HUES64 (cell line): ENCODE data around the gene SMURF2.

Experiments
- H3K27ac ChIP-seq: 2 replicates; pipeline ENCODE4 v1.7.0; 2013; ENCODE audit warnings: low read depth, low read length, inconsistent platforms
- H3K27me3 ChIP-seq: 2 replicates; pipeline ENCODE4 v1.6.1; 2013; ENCODE audit warnings: mild to moderate bottlenecking, low read length; ENCODE audit not compliant: insufficient read depth
- H3K36me3 ChIP-seq: 2 replicates; pipeline ENCODE4 v1.6.1; 2013; ENCODE audit warnings: mild to moderate bottlenecking, low read length; ENCODE audit not compliant: insufficient read depth
- H3K4me1 ChIP-seq: 2 replicates; pipeline ENCODE4 v1.6.1; 2013; ENCODE audit warnings: mild to moderate bottlenecking, low read length, moderate library complexity; ENCODE audit not compliant: insufficient read depth
- H3K4me3 ChIP-seq: 2 replicates; pipeline ENCODE4 v1.5.1; 2013; ENCODE audit warnings: mild to moderate bottlenecking, low read length, moderate library complexity
- H3K9ac ChIP-seq: 2 replicates; pipeline ENCODE4 v1.6.1; 2013; ENCODE audit warnings: mild to moderate bottlenecking, low read depth, low read length
- H3K9me3 ChIP-seq: 2 replicates; pipeline ENCODE4 v1.6.1; 2013; ENCODE audit warnings: low read depth, low read length; ENCODE audit not compliant: insufficient read depth
- WGBS: fragments of 150-250, 120-280 bp; methylation state at CpG from one replicate; pipeline ENCODE4 v1.1.7; 2013; ENCODE audit warnings: missing lambda C conversion rate; 5-methylcytosine and 5-hydroxymethylcytosine counted together

The SMURF2 gene

GRCh38 chr17:64651889-64652288, 10.2 kb downstream of the SMURF2 start:
- no peak overlapping the region for H3K9ac ChIP-seq
- 0 out of 2 replicates have a peak, but pooled peaks cover 3% of the 10 kb centered on the region for H3K9me3 ChIP-seq
- H3K36me3 ChIP-seq, result no peaks in the 10 kb centered on the region
- H3K4me3 ChIP-seq, result no peak overlapping the region
- H3K27me3 ChIP-seq, result no peaks in the 10 kb centered on the region
- no peak overlapping the region for H3K27ac ChIP-seq
- 94% methylated on average over 3 of the region's 3 CpGs for WGBS
- H3K4me1 ChIP-seq, result no peaks in the 10 kb centered on the region

- Histone ChIP-seq H3K9me3 (no peaks in the 10 kb centered on the region), H3K27me3 (no peaks in the 10 kb centered on the region), H3K36me3 (no peaks in the 10 kb centered on the region), H3K9ac (no peak overlapping the region), H3K27ac (no peak overlapping the region), H3K4me1 (no peaks in the 10 kb centered on the region), H3K4me3 (no peak overlapping the region)
- WGBS, result 92% methylated on average over 1 of the region's 1 CpG
These were observed 13.9 kb downstream of the SMURF2 start for GRCh38 chr17:64648234-64648633.

- Histone ChIP-seq H3K36me3 (no peaks in the 10 kb centered on the region), H3K9me3 (no peaks in the 10 kb centered on the region), H3K9ac (no peak overlapping the region), H3K4me3 (no peak overlapping the region), H3K27ac (no peak overlapping the region), H3K4me1 (no peaks in the 10 kb centered on the region), H3K27me3 (no peaks in the 10 kb centered on the region)
- 93% methylated on average over 1 of the region's 1 CpG for WGBS
These were observed 14.3 kb downstream of the SMURF2 start for GRCh38 chr17:64647817-64648216.

GRCh38 chr17:64639516-64639915, 22.6 kb downstream of the SMURF2 start:
- no peak overlapping the region for H3K9ac ChIP-seq
- WGBS, result 98% methylated on average over 4 of the region's 4 CpGs
- no peaks in the 10 kb centered on the region for H3K36me3 ChIP-seq
- no peaks in the 10 kb centered on the region for H3K27me3 ChIP-seq
- H3K4me3 ChIP-seq, result no peak overlapping the region
- no peaks in the 10 kb centered on the region for H3K4me1 ChIP-seq
- no peak overlapping the region for H3K27ac ChIP-seq
- H3K9me3 ChIP-seq, result no peaks in the 10 kb centered on the region

- Histone ChIP-seq H3K27ac (no peak overlapping the region), H3K9ac (no peak overlapping the region), H3K4me1 (no peaks in the 10 kb centered on the region), H3K4me3 (no peak overlapping the region), H3K36me3 (no peaks in the 10 kb centered on the region), H3K27me3 (no peaks in the 10 kb centered on the region), H3K9me3 (no peaks in the 10 kb centered on the region)
- WGBS, result 96% methylated on average over 1 of the region's 2 CpGs
These were observed 23.4 kb downstream of the SMURF2 start for GRCh38 chr17:64638552-64639203.

- no peak overlapping the region for H3K4me3 ChIP-seq
- no peaks in the 10 kb centered on the region for H3K36me3 ChIP-seq
- no peaks in the 10 kb centered on the region for H3K4me1 ChIP-seq
- H3K9me3 ChIP-seq, result no peaks in the 10 kb centered on the region
- no peaks in the 10 kb centered on the region for H3K27me3 ChIP-seq
- no peak overlapping the region for H3K27ac ChIP-seq
- WGBS, result 100% methylated on average over 1 of the region's 1 CpG
- no peak overlapping the region for H3K9ac ChIP-seq
These were observed 26.3 kb downstream of the SMURF2 start for GRCh38 chr17:64635647-64636305.

GRCh38 chr17:64634218-64634617, 27.9 kb downstream of the SMURF2 start:
- Histone ChIP-seq H3K9me3 (no peaks in the 10 kb centered on the region), H3K4me1 (no peaks in the 10 kb centered on the region), H3K27me3 (no peaks in the 10 kb centered on the region), H3K4me3 (no peak overlapping the region), H3K36me3 (no peaks in the 10 kb centered on the region), H3K9ac (no peak overlapping the region), H3K27ac (no peak overlapping the region)
- 100% methylated on average over 1 of the region's 1 CpG for WGBS

GRCh38 chr17:64632606-64633005, 29.5 kb downstream of the SMURF2 start:
- WGBS, result 91% methylated on average over 2 of the region's 2 CpGs
- no peaks in the 10 kb centered on the region for H3K9me3 ChIP-seq
- H3K9ac ChIP-seq, result no peak overlapping the region
- no peaks in the 10 kb centered on the region for H3K4me1 ChIP-seq
- H3K27me3 ChIP-seq, result no peaks in the 10 kb centered on the region
- no peak overlapping the region for H3K27ac ChIP-seq
- no peak overlapping the region for H3K4me3 ChIP-seq
- no peaks in the 10 kb centered on the region for H3K36me3 ChIP-seq

GRCh38 chr17:64632194-64632593, 29.9 kb downstream of the SMURF2 start:
- 96% methylated on average over 3 of the region's 3 CpGs for WGBS
- Histone ChIP-seq H3K27ac (no peak overlapping the region), H3K9me3 (no peaks in the 10 kb centered on the region), H3K27me3 (no peaks in the 10 kb centered on the region), H3K4me3 (no peak overlapping the region), H3K36me3 (no peaks in the 10 kb centered on the region), H3K4me1 (no peaks in the 10 kb centered on the region), H3K9ac (no peak overlapping the region)

GRCh38 chr17:64630309-64631223, 31.5 kb downstream of the SMURF2 start:
- Histone ChIP-seq H3K36me3 (no peaks in the 10 kb centered on the region), H3K9me3 (no peaks in the 10 kb centered on the region), H3K9ac (no peak overlapping the region), H3K27me3 (no peaks in the 10 kb centered on the region), H3K4me1 (no peaks in the 10 kb centered on the region), H3K27ac (no peak overlapping the region), H3K4me3 (no peak overlapping the region)
- 93% methylated on average over 5 of the region's 6 CpGs for WGBS

GRCh38 chr17:64628641-64629040, 33.5 kb downstream of the SMURF2 start:
- WGBS, result 85% methylated on average over 1 of the region's 1 CpG
- Histone ChIP-seq H3K4me3 (no peak overlapping the region), H3K36me3 (no peaks in the 10 kb centered on the region), H3K27me3 (no peaks in the 10 kb centered on the region), H3K4me1 (no peaks in the 10 kb centered on the region), H3K9me3 (no peaks in the 10 kb centered on the region), H3K27ac (no peak overlapping the region), H3K9ac (no peak overlapping the region)
